Measurements from ENCODE around the gene ZNF23. TPM values are rescaled to one million over a fixed set of nuclear protein-coding genes. Genes with fewer than 3 reads are reported as not detected.

Gene ZNF23
- total and polyA plus RNA-seq, 2 donors, result 8.8 to 14.3 TPM

DNA sequence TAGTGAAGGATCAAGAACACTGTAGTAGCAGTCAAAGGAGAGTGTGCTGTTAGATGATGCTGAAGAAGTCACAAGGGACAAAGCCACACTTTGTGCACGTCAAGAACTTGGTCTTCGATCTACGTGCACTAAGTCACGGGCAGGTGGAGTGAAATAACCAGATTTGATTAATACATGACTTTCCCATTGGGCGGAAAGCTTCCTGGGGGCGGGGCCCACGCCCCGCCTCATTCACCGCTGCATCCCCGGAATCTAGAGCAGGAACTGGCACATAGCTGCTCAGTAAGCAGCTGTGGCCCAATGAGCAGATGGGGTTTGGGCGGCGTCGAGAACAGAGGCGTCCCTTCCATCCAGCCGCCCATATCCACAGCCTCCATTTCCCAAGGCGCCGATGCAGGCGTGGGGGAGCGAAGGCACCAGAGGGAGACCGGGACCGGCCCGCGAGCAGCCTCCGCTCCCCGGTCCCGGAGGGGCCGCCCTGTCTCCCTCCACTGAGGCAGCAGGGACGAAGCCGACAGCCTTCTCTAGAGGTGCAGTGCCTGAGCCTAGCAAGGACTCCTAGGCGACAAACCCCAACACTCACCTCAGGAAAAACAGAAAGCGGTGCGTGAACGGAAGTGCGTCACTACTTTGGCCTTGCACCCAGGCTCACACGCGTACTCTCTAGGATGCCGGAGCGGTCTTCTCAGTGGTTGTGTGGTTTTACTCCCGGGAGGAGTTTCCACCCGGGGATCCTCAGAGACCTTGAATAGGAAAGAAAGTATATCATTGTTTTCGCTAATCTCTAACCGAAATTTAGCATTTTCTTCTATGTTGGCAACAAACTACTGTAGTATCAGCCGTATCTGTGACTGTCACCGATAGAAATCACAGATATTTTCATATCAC is 22.2 kb upstream of the ZNF23 start:
- under 1% methylated on average over 44 of the region's 44 CpGs for WGBS
- no peaks in the 10 kb centered on the region for H3K36me3 ChIP-seq (ENCODE audit: insufficient read depth)
- peak overlapping the region; percentile 97 for H3K27ac ChIP-seq (ENCODE audit: low read depth)
- DNase-seq (ENCODE audit: extremely low spot score), result peak; percentile 87
- peak overlapping the region; percentile 78 for H3K4me3 ChIP-seq (ENCODE audit: low read depth, low read length)
- H3K4me1 ChIP-seq (ENCODE audit: insufficient read depth), result no peaks in the 10 kb centered on the region

DNA sequence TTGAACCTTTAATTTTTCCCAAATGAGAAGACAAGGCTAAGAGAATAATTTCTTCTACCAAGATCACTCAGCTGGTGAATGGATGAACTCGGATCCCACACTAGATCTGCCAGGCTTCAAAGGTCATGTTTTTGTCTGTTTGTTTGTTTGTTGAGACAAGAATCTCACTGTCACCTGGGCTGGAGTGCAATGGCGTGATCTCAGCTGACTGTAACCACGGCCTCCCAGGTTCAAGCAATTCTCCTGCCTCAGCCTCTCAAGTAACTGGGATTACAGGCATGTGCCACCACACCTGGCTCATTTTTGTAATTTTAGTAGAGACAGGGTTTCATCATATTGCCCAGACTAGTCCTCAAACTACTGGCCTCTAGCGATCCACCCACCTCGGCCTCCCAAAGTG is 20.5 kb upstream of the ZNF23 start:
- H3K4me1 ChIP-seq (ENCODE audit: insufficient read depth), result no peaks in the 10 kb centered on the region
- WGBS, result 88% methylated on average over 5 of the region's 5 CpGs
- no peak for DNase-seq (ENCODE audit: extremely low spot score)
- H3K4me3 ChIP-seq (ENCODE audit: low read depth, low read length), result no peak overlapping the region
- no peaks in the 10 kb centered on the region for H3K36me3 ChIP-seq (ENCODE audit: insufficient read depth)
- H3K27ac ChIP-seq (ENCODE audit: low read depth), result no peak overlapping the region

DNA sequence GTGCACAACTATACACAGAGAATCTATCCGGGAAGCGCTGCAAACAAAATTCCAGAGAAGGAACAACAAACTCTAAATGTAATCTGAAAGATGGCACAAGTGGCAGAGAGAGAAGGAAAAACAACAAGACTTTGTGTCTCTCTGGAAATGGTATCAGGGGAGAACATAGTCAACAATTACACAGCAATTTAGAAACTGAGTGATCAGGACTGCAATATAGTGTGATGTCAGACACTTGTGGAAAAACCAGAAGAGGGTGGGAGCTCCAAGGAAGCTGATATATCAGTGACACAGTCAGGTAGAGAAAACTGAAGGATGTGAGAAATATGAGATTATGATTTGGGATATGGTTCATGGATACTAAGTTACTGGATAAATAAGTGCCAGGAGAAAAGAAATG is 18.9 kb upstream of the ZNF23 start:
- Histone ChIP-seq H3K36me3 (ENCODE audit: insufficient read depth) (peaks cover 1% of the 10 kb centered on the region), H3K27ac (ENCODE audit: low read depth) (no peak overlapping the region), H3K4me1 (ENCODE audit: insufficient read depth) (no peaks in the 10 kb centered on the region), H3K4me3 (ENCODE audit: low read depth, low read length) (no peak overlapping the region)
- WGBS, result 97% methylated on average over 2 of the region's 2 CpGs
- DNase-seq (ENCODE audit: extremely low spot score), result no peak

GRCh38 chr16:71479420-71479819 is 17.4 kb upstream of the ZNF23 start:
- DNase-seq (ENCODE audit: extremely low spot score), result no peak
- Histone ChIP-seq H3K4me3 (ENCODE audit: low read depth, low read length) (no peak overlapping the region), H3K4me1 (ENCODE audit: insufficient read depth) (no peaks in the 10 kb centered on the region), H3K27ac (ENCODE audit: low read depth) (no peak overlapping the region), H3K36me3 (ENCODE audit: insufficient read depth) (peaks cover 6% of the 10 kb centered on the region)
- 45% methylated on average over 3 of the region's 3 CpGs for WGBS

DNA sequence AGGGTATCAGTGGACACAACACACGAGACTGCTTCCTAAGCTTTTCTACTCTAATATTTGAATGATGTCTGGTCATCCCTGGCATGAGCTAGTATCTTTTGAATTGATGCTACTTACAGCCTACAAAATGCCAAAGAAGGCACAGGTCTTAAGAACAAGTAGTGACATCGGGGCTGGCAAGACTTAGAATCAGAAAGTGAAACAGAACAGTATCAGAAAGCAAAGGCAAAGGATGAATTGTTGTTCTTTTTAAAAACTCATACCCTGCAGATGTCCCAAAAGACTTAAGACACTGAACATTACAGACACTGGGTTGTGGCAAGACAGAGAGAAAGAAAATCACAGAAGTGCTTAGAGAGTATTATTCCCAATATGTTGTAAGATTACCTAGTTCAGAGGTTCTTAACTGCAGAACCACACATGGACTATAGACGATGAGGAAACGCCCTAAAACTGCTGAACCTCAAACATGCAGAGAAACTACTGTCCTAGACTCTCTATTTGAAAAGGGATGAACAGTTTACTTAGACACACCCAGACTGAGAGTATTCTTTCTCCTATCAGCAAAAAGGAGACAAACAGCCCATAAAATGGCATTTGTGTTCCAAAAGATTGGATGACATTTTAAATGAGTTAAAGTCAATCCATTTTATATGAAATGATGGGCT is 14.5 kb upstream of the ZNF23 start:
- WGBS, result 92% methylated on average over 4 of the region's 4 CpGs
- Histone ChIP-seq H3K36me3 (ENCODE audit: insufficient read depth) (peaks cover 6% of the 10 kb centered on the region), H3K4me3 (ENCODE audit: low read depth, low read length) (no peak overlapping the region), H3K4me1 (ENCODE audit: insufficient read depth) (no peaks in the 10 kb centered on the region), H3K27ac (ENCODE audit: low read depth) (no peak overlapping the region)
- DNase-seq (ENCODE audit: extremely low spot score), result no peak

- Histone ChIP-seq H3K27ac (ENCODE audit: low read depth) (no peak overlapping the region), H3K36me3 (ENCODE audit: insufficient read depth) (peaks cover 6% of the 10 kb centered on the region), H3K4me3 (ENCODE audit: low read depth, low read length) (no peak overlapping the region), H3K4me1 (ENCODE audit: insufficient read depth) (no peaks in the 10 kb centered on the region)
- WGBS, result 90% methylated on average over 3 of the region's 3 CpGs
- DNase-seq (ENCODE audit: extremely low spot score), result no peak
Measured at GRCh38 chr16:71474864-71475263, 12.8 kb upstream of the ZNF23 start.

- Histone ChIP-seq H3K27ac (ENCODE audit: low read depth) (no peak overlapping the region), H3K4me3 (ENCODE audit: low read depth, low read length) (no peak overlapping the region), H3K36me3 (ENCODE audit: insufficient read depth) (peaks cover 6% of the 10 kb centered on the region), H3K4me1 (ENCODE audit: insufficient read depth) (no peaks in the 10 kb centered on the region)
- DNase-seq (ENCODE audit: extremely low spot score), result no peak
- WGBS, result 92% methylated on average over 5 of the region's 5 CpGs
Measured at GRCh38 chr16:71473891-71474290, 11.8 kb upstream of the ZNF23 start.

DNA sequence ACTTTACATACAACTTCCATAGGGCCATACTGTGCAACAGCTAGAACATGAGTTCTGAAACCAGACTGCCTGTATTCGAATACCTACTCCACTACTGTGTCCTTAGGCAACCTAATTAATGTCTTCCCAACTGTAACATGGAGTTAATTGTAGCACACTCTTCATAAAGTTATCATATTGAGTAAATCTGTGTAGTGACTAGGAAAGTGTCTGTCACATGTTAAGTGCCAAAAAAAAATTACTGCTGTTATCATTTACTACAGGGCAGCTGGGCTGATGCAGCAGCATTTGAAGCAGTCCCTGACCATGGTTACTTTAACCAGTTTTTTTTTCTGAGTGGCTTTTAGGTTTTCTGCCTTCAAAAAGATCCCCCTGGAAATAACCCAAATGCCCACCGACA is 10.9 kb upstream of the ZNF23 start:
- 93% methylated on average over 2 of the region's 2 CpGs for WGBS
- Histone ChIP-seq H3K4me1 (ENCODE audit: insufficient read depth) (no peaks in the 10 kb centered on the region), H3K27ac (ENCODE audit: low read depth) (no peak overlapping the region), H3K36me3 (ENCODE audit: insufficient read depth) (peaks cover 8% of the 10 kb centered on the region), H3K4me3 (ENCODE audit: low read depth, low read length) (no peak overlapping the region)
- DNase-seq (ENCODE audit: extremely low spot score), result no peak

DNA sequence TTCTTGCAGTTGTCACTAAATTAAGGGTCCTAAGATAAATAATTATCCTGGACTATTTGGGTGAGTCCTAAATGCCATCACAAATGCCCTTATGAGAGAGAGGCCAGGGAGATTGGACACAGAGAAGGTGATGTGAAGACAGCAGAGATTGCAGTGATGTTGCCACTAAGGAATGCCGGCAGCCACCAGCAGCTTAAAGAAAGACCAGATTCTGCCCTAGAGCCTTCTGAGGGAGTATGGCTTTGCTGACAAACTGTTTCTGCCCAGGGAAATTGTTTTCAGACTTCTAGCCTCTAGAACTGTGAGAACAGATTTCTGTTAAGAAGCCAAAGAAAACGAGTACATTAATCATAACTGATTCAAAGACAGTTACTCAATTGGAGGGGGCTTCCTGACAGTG is 10.0 kb upstream of the ZNF23 start:
- no peak overlapping the region for H3K27ac ChIP-seq (ENCODE audit: low read depth)
- H3K4me3 ChIP-seq (ENCODE audit: low read depth, low read length), result no peak overlapping the region
- 81% methylated on average over 2 of the region's 2 CpGs for WGBS
- no peaks in the 10 kb centered on the region for H3K4me1 ChIP-seq (ENCODE audit: insufficient read depth)
- DNase-seq (ENCODE audit: extremely low spot score), result no peak
- peaks cover 8% of the 10 kb centered on the region for H3K36me3 ChIP-seq (ENCODE audit: insufficient read depth)

- no peaks in the 10 kb centered on the region for H3K4me1 ChIP-seq (ENCODE audit: insufficient read depth)
- 25% methylated on average over 9 of the region's 9 CpGs for WGBS
- H3K27ac ChIP-seq (ENCODE audit: low read depth), result no peak overlapping the region
- H3K4me3 ChIP-seq (ENCODE audit: low read depth, low read length), result no peak overlapping the region
- DNase-seq (ENCODE audit: extremely low spot score), result no peak
- H3K36me3 ChIP-seq (ENCODE audit: insufficient read depth), result peaks cover 2% of the 10 kb centered on the region
Measured at GRCh38 chr16:71467810-71468209, 5.8 kb upstream of the ZNF23 start.

GRCh38 chr16:71464231-71464630 is 2.2 kb upstream of the ZNF23 start:
- no peak overlapping the region for H3K4me3 ChIP-seq (ENCODE audit: low read depth, low read length)
- WGBS, result 60% methylated on average over 1 of the region's 1 CpG
- peaks cover 2% of the 10 kb centered on the region for H3K36me3 ChIP-seq (ENCODE audit: insufficient read depth)
- no peak for DNase-seq (ENCODE audit: extremely low spot score)
- H3K27ac ChIP-seq (ENCODE audit: low read depth), result no peak overlapping the region
- no peaks in the 10 kb centered on the region for H3K4me1 ChIP-seq (ENCODE audit: insufficient read depth)

GRCh38 chr16:71460941-71461340 is 1.1 kb downstream of the ZNF23 start:
- no peak for DNase-seq (ENCODE audit: extremely low spot score)
- no peak overlapping the region for H3K27ac ChIP-seq (ENCODE audit: low read depth)
- peak overlapping the region; percentile 96 for H3K4me3 ChIP-seq (ENCODE audit: low read depth, low read length)
- H3K4me1 ChIP-seq (ENCODE audit: insufficient read depth), result no peaks in the 10 kb centered on the region
- WGBS, result 93% methylated on average over 1 of the region's 1 CpG
- H3K36me3 ChIP-seq (ENCODE audit: insufficient read depth), result no peaks in the 10 kb centered on the region

GRCh38 chr16:71460236-71460635 is 1.8 kb downstream of the ZNF23 start:
- Histone ChIP-seq H3K27ac (ENCODE audit: low read depth) (no peak overlapping the region), H3K36me3 (ENCODE audit: insufficient read depth) (no peaks in the 10 kb centered on the region), H3K4me3 (ENCODE audit: low read depth, low read length) (no peak overlapping the region), H3K4me1 (ENCODE audit: insufficient read depth) (no peaks in the 10 kb centered on the region)
- 57% methylated on average over 4 of the region's 4 CpGs for WGBS
- no peak for DNase-seq (ENCODE audit: extremely low spot score)

GRCh38 chr16:71459510-71459909 is 2.5 kb downstream of the ZNF23 start:
- Histone ChIP-seq H3K4me1 (ENCODE audit: insufficient read depth) (no peaks in the 10 kb centered on the region), H3K27ac (ENCODE audit: low read depth) (no peak overlapping the region), H3K4me3 (ENCODE audit: low read depth, low read length) (no peak overlapping the region), H3K36me3 (ENCODE audit: insufficient read depth) (no peaks in the 10 kb centered on the region)
- no peak for DNase-seq (ENCODE audit: extremely low spot score)

Data from urinary bladder (tissue), 4 donors.